Measurements from ENCODE around the gene AAGAB.

The AAGAB gene

DNA sequence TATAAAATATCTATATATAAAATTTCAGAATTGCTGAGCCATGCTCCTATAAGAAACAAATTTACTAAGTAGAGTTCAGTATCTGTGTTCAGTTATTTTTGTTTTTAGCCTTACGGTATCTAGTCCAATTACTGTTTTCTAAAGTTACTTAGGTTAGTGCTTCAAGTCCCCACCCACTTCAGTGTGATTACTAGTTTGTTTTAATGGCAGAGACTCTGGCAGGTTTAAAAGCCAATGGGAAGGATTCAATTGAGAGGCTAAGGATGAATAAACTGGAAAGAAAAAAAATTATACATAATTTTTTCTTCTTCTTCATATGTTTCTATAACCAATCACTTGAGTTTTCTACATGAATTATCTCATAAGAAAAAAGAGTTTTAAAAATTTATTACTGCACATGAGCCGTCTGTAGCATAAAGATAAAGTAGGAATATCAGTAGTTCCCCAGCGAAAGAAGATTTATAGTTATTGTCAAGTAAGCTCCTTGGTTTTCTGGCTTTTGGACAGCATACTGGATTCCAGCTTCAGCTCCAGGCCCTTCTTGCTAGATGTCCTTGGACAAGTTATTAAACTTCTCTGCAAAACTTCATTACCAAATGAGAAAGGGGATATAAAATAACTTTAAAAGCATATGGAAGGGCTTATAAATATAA lies 46.8 kb downstream of the AAGAB start:
- DNase-seq, result no peak

- DNase-seq, result no peak
Measured at GRCh38 chr15:67202991-67203390, 51.5 kb downstream of the AAGAB start.

DNA sequence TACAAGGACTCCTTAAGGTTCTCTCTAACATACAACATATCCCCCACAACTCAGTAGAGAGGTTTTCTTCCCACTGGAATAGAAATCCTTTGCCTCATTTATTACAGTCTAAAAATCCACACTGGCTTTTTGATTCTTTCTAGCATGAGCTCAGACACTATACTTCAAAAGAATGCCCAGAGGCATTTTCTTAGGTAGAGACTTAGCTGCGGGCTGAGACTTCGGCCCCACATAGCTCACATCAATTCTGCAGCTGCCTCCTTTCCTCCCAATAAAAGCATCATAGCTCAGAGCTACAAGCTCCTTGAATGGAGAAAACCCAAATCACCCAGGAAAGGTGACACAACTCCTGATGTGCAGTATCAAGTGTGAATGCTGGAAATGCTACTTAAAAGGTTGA lies 52.4 kb downstream of the AAGAB start:
- DNase-seq, result no peak

DNA sequence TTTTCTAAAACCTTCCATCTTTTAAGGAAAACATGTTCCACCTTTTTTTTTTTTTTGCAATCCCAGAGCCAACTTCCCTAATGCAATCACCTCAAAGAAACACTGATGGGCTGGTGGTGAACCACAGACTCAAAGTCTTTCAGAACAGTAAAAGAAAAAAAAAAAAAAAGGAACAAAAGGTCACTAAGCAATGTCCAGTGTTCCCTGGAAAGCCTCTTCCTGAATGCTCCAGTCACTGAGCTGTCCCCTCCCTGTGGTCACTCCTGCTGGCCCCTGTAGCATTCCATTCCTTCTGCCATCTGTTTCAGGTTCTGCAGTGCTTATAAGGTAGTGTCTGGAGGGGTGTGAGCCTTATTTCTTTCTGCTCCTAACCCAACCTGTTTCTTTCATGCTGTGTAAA lies 53.3 kb downstream of the AAGAB start:
- DNase-seq, result peak; percentile 11

GRCh38 chr15:67199881-67200763 lies 54.3 kb downstream of the AAGAB start:
- DNase-seq, result no peak

DNA sequence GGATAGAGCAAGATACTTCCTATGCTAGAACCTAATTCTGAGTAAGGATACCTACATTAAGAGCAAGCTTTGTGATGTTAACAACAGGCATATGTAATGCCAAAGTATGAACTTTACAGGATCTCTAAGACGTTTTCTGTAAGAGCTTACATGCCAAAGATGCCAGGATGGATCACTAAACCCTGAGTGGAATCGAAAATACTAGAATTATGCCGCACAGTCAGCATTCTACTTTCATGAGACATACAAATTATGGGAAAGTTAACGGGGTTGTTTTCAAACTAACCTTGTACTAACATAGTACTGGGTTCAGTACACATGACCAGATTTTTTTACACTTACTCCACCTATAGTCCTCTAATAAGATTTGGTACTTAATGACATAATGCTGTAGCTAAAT lies 55.1 kb downstream of the AAGAB start:
- DNase-seq, result no peak

- DNase-seq, result no peak
Measured at GRCh38 chr15:67198157-67198754, 56.2 kb downstream of the AAGAB start.

- DNase-seq, result no peak
Measured at GRCh38 chr15:67197364-67197695, 57.1 kb downstream of the AAGAB start.

- DNase-seq, result no peak
Measured at GRCh38 chr15:67196672-67197363, 57.6 kb downstream of the AAGAB start.

- no peak for DNase-seq
Measured at GRCh38 chr15:67196222-67196621, 58.2 kb downstream of the AAGAB start.

GRCh38 chr15:67195305-67195704 lies 59.2 kb downstream of the AAGAB start:
- DNase-seq, result no peak

DNA sequence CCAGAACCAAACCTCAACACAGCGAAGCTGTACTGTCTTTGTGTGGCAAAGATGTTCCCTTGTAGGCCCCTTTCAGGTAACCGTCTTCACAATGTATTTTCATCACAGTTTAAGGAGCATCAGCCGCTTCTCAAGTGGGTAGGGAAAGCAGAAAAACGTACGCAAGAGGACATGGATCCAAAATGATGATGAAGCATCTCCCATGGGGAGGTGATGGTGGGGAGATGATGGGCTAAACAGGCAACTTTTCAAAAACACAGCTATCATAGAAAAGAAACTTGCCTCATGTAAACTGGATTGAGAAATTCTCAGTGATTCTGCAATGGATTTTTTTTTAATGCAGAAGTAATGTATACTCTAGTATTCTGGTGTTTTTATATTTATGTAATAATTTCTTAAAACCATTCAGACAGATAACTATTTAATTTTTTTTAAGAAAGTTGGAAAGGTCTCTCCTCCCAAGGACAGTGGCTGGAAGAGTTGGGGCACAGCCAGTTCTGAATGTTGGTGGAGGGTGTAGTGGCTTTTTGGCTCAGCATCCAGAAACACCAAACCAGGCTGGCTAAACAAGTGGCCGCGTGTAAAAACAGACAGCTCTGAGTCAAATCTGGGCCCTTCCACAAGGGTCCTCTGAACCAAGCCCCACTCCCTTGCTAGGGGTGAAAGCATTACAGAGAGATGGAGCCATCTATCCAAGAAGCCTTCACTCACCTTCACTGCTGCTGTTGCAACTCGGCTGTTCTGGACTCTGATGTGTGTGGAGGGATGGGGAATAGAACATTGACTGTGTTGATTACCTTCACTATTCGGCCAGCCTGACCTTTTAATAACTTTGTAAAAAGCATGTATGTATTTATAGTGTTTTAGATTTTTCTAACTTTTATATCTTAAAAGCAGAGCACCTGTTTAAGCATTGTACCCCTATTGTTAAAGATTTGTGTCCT lies 60.0 kb downstream of the AAGAB start:
- no peak for DNase-seq

- DNase-seq, result no peak
Measured at GRCh38 chr15:67193223-67193990, 61.1 kb downstream of the AAGAB start.

GRCh38 chr15:67192185-67192820 lies 62.2 kb downstream of the AAGAB start:
- no peak for DNase-seq

DNA sequence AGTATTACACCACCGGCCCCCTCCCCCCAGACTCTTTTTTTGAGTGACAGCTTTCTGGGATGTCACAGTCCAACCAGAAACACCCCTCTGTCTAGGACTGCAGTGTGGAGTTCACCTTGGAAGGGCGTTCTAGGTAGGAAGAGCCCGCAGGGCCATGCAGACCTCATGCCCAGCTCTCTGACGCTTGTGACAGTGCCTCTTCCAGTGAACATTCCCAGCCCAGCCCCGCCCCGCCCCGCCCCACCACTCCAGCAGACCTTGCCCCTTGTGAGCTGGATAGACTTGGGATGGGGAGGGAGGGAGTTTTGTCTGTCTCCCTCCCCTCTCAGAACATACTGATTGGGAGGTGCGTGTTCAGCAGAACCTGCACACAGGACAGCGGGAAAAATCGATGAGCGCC lies 63.6 kb downstream of the AAGAB start:
- DNase-seq, result no peak

DNA sequence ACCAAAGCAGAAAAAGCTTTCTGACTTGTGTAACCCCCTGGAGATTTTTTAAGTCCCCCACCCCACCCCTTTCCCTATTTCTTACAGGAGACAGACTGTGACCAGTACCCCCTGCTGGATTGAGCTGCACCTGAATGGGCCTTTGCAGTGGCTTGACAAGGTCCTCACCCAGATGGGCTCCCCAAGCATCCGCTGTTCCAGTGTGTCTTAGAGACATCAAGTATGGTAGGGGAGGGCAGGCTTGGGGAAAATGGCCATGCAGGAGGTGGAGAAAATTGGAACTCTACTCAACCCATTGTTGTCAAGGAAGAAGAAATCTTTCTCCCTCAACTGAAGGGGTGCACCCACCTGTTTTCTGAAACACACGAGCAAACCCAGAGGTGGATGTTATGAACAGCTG lies 64.1 kb downstream of the AAGAB start:
- no peak for DNase-seq

DNA sequence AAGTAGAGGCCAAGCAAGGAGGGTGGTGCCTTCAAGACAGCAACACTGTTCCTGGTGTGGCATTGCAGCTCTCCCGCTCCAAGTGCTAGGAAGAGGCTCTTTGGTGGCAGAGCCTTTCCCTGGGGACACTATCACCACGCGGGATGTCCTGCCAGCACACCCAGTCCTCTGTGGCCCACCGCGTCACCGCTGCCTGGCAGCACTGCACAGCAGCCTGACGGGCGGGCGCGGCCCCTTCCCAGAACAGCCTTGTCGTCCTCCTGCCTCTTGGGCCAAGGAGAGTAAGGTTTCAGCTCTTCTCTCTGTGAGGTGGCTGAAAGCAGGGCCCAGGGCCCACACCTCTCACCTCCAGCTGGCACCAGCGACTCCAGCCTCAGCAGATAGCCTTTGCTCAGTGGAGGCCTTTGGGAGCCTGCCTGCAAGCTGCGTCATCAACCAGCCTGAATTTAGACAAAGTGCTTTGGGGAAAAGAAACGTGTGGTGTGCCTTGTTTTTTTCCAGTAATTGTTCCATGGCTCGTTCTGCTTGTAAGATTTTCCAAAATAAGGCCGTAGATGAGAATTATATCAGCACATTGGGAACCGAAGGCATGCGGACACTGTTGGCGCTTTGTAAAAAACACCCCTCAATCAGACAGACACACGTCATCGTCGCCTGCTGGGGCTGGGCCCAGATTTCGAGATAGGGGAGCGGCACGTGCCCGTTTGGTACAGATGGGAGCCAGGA lies 65.0 kb downstream of the AAGAB start:
- no peak for DNase-seq

DNA sequence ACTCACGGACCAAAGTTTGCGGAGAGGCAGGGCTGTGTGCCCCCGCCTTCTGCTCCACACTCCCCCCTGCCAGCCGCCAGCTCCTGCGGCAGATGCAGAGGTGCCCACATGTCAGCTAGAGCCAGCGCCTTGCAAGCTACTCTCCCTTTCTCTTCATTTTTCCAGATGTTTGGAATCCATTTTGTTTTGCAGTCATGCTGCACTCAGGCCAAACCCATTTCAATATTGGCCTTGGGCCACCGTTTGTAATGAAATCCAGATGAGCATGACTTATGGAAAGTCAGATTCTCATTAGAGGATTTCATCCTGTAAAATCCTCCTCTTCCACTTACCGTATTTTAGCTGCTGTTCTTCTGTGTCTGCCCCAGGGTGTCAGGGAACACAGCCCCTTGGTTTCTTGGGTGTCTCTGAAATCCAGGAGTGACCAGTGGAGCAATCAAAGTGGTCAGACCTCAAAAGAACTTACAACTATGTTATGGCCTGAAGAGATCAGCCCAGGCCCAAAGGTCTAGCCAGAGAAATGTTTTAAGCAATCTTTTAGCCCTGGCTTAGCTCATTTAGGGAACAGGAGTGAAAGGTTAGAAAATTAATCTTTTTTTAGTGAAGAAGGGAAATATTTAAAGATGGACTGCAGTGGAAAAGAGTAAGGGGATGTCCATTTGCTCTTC lies 65.8 kb downstream of the AAGAB start:
- DNase-seq, result no peak

- DNase-seq, result no peak
Measured at GRCh38 chr15:67187351-67187854, 67.1 kb downstream of the AAGAB start.

- DNase-seq, result no peak
Measured at GRCh38 chr15:67186688-67187087, 67.8 kb downstream of the AAGAB start.
